H9 (cell line): Measurements from ENCODE around the gene CCDC149. TPM values are rescaled to one million over a fixed set of nuclear protein-coding genes. Genes with fewer than 3 reads are reported as not detected.

ENCODE experiments used
- DNase-seq: peaks from one replicate; pipeline ENCODE4 v3.0.0-alpha.2; 2017
- H2AFZ ChIP-seq: one replicate; pipeline ENCODE4 v1.6.1; 2013; ENCODE audit warnings: mild to moderate bottlenecking, low read length, control low read depth, moderate library complexity
- H2AK5ac ChIP-seq: 2 replicates; pipeline ENCODE4 v1.6.1; 2013; ENCODE audit warnings: low read length, control low read depth, mixed read lengths; ENCODE audit not compliant: insufficient read length
- H2BK120ac ChIP-seq: one replicate; pipeline ENCODE4 v1.6.1; 2013; ENCODE audit warnings: low read depth, mild to moderate bottlenecking, low read length, control low read depth, inconsistent platforms; ENCODE audit not compliant: poor library complexity, severe bottlenecking
- H2BK12ac ChIP-seq: 2 replicates; pipeline ENCODE4 v1.6.1; 2013; ENCODE audit warnings: low read length, control low read depth, mixed read lengths, low read depth; ENCODE audit not compliant: insufficient read length
- H2BK15ac ChIP-seq: 2 replicates; pipeline ENCODE4 v1.6.1; 2013; ENCODE audit warnings: low read depth, low read length, control low read depth
- H2BK20ac ChIP-seq: one replicate; pipeline ENCODE4 v1.6.1; 2013; ENCODE audit warnings: low read depth, mild to moderate bottlenecking, low read length, control low read depth, inconsistent platforms; ENCODE audit not compliant: poor library complexity, severe bottlenecking
- H2BK5ac ChIP-seq: 2 replicates; pipeline ENCODE4 v1.6.1; 2013; ENCODE audit warnings: low read length, control low read depth, mixed read lengths; ENCODE audit not compliant: insufficient read length
- H3K14ac ChIP-seq: 2 replicates; pipeline ENCODE4 v1.6.1; 2013; ENCODE audit warnings: low read length, control low read depth; ENCODE audit not compliant: insufficient read depth
- H3K18ac ChIP-seq: 2 replicates; pipeline ENCODE4 v1.6.1; 2013; ENCODE audit warnings: low read depth, mild to moderate bottlenecking, mixed read lengths, low read length, control low read depth; ENCODE audit not compliant: insufficient read length
- H3K23ac ChIP-seq: 2 replicates; pipeline ENCODE4 v1.6.1; 2013; ENCODE audit warnings: low read length, control low read depth, mixed read lengths, low read depth; ENCODE audit not compliant: insufficient read length
- H3K23me2 ChIP-seq: 2 replicates; pipeline ENCODE4 v1.6.1; 2013; ENCODE audit warnings: low read depth, mild to moderate bottlenecking, mixed read lengths, low read length, control low read depth; ENCODE audit not compliant: insufficient read length, poor library complexity, severe bottlenecking
- H3K27ac ChIP-seq: 2 replicates; pipeline ENCODE4 v1.5.1; 2013; ENCODE audit warnings: low read length, control low read depth, mixed read lengths, low read depth; ENCODE audit not compliant: insufficient read length
- H3K27me3 ChIP-seq: 2 replicates; pipeline ENCODE4 v1.6.1; 2013; ENCODE audit warnings: low read length, control low read depth, inconsistent platforms; ENCODE audit not compliant: insufficient read depth
- H3K4ac ChIP-seq: 2 replicates; pipeline ENCODE4 v1.6.1; 2013; ENCODE audit warnings: low read depth, mild to moderate bottlenecking, control low read depth, inconsistent platforms, low read length, moderate library complexity
- H3K4me1 ChIP-seq: 2 replicates; pipeline ENCODE4 v1.6.1; 2013; ENCODE audit warnings: low read length, control low read depth, inconsistent platforms; ENCODE audit not compliant: insufficient read depth
- H3K4me2 ChIP-seq: 2 replicates; pipeline ENCODE4 v1.6.1; 2013; ENCODE audit warnings: low read length, control low read depth, mixed read lengths; ENCODE audit not compliant: insufficient read length, insufficient read depth
- H3K56ac ChIP-seq: 2 replicates; pipeline ENCODE4 v1.6.1; 2013; ENCODE audit warnings: low read depth, mild to moderate bottlenecking, mixed read lengths, low read length, control low read depth; ENCODE audit not compliant: insufficient read length
- H3K79me1 ChIP-seq: 2 replicates; pipeline ENCODE4 v1.6.1; 2013; ENCODE audit warnings: low read depth, mild to moderate bottlenecking, moderate library complexity, low read length, control low read depth, inconsistent platforms; ENCODE audit not compliant: insufficient read depth, poor library complexity, severe bottlenecking
- H3K79me2 ChIP-seq: 2 replicates; pipeline ENCODE4 v1.6.1; 2013; ENCODE audit warnings: low read length, control low read depth, inconsistent platforms; ENCODE audit not compliant: insufficient read depth
- H3K9ac ChIP-seq: 2 replicates; pipeline ENCODE4 v1.6.1; 2013; ENCODE audit warnings: low read length, control low read depth, mixed read lengths; ENCODE audit not compliant: insufficient read length; ENCODE audit errors: extremely low read depth
- H3K9me3 ChIP-seq: one replicate; pipeline ENCODE4 v1.6.1; 2013; ENCODE audit warnings: low read depth, low read length, inconsistent platforms; ENCODE audit not compliant: control insufficient read depth
- H3T11ph ChIP-seq: one replicate; pipeline ENCODE4 v1.6.1; 2013; ENCODE audit warnings: mild to moderate bottlenecking, low read length, control low read depth, inconsistent platforms
- H4K20me1 ChIP-seq: one replicate; pipeline ENCODE4 v1.6.1; 2013; ENCODE audit not compliant: control insufficient read depth, insufficient read length, insufficient read depth
- H4K5ac ChIP-seq: 2 replicates; pipeline ENCODE4 v1.6.1; 2013; ENCODE audit warnings: low read depth, mild to moderate bottlenecking, mixed read lengths, low read length, control low read depth; ENCODE audit not compliant: insufficient read length
- H4K8ac ChIP-seq: replicated peaks from 2 replicates; pipeline ENCODE4 v1.6.1; 2013; ENCODE audit warnings: low read length, control low read depth, mixed read lengths, low read depth; ENCODE audit not compliant: insufficient read length
- H4K91ac ChIP-seq: 2 replicates; pipeline ENCODE4 v1.6.1; 2013; ENCODE audit warnings: low read depth, mild to moderate bottlenecking, moderate library complexity, mixed read lengths, low read length, control low read depth; ENCODE audit not compliant: insufficient read length
- H3K27ac Mint-ChIP-seq, 3 experiments: 2 replicates in 2 of 3; 3 replicates in 1 of 3; pipeline ENCODE4 v1.8.0; 2020 to 2021; ENCODE audit warnings: mixed read lengths in 3 of 3, mild to moderate bottlenecking in 1 of 3, moderate library complexity in 1 of 3
- H3K27me3 Mint-ChIP-seq: 2 replicates; pipeline ENCODE4 v1.8.0; 2021; ENCODE audit warnings: low read depth, mild to moderate bottlenecking, moderate library complexity, mixed read lengths
- H3K36me3 Mint-ChIP-seq, 3 experiments: 2 replicates in 2 of 3; 3 replicates in 1 of 3; pipeline ENCODE4 v1.8.0; 2020 to 2021; ENCODE audit warnings: low read depth in 3 of 3, mixed read lengths in 3 of 3; ENCODE audit not compliant: insufficient read depth in 1 of 3
- H3K4me1 Mint-ChIP-seq, 2 experiments: 2 replicates each; pipeline ENCODE4 v1.8.0; 2020; ENCODE audit warnings: mixed read lengths in 2 of 2
- H3K4me3 Mint-ChIP-seq, 2 experiments: 2 replicates in 1 of 2; 3 replicates in 1 of 2; pipeline ENCODE4 v1.8.0; 2020 to 2021; ENCODE audit warnings: mild to moderate bottlenecking in 2 of 2, mixed read lengths in 2 of 2, moderate library complexity in 1 of 2
- H3K9me3 Mint-ChIP-seq, 2 experiments: 2 replicates in 1 of 2; 3 replicates in 1 of 2; pipeline ENCODE4 v1.8.0; 2020; ENCODE audit warnings: mild to moderate bottlenecking in 2 of 2, mixed read lengths in 2 of 2, moderate library complexity in 1 of 2
- CTCF ChIP-seq: fragments of 200-600 bp; sonication (generic); conservative IDR thresholded peaks from 3 replicates; pipeline ENCODE4 v1.8.0; 2021; ENCODE audit warnings: antibody characterized with exemption, mild to moderate bottlenecking
- WGBS: extraction: QIAGEN DNeasy Blood & Tissue Kit; methylation state at CpG from one replicate; pipeline ENCODE4 v1.1.7; 2013; ENCODE audit warnings: missing lambda C conversion rate, low lambda C conversion rate, mixed read lengths; ENCODE audit not compliant: insufficient read length; ENCODE audit errors: extremely low coverage; 5-methylcytosine and 5-hydroxymethylcytosine counted together
- total RNA-seq: library from RNA; stranded (reverse); gene quantifications from 2 replicates; pipeline ENCODE4 v1.2.1, GENCODE V29; 2021

Gene CCDC149
- total RNA-seq, 1 experiment from 2014 or later = 4.5 TPM

- Histone ChIP-seq H3K4ac (no peak overlapping the region), H3K23ac (no peak overlapping the region), H3K9me3 (no peaks in the 10 kb centered on the region), H3K27ac (no peak overlapping the region), H3K14ac (no peak overlapping the region), H3K23me2 (no peaks in the 10 kb centered on the region), H2BK20ac (no peak overlapping the region), H3K27me3 (no peaks in the 10 kb centered on the region), H3K56ac (no peak overlapping the region), H2BK12ac (no peak overlapping the region), H4K20me1 (no peaks in the 10 kb centered on the region), H2BK120ac (no peak overlapping the region), H3K4me1 (peaks cover 3% of the 10 kb centered on the region; the same call in 1 of the 2 replicates), H2AFZ (no peak overlapping the region), H4K5ac (no peak overlapping the region), H3K9ac (no peak overlapping the region), H3K4me2 (no peak overlapping the region), H3K18ac (no peak overlapping the region), H2AK5ac (no peak overlapping the region), H4K91ac (no peak overlapping the region), H3T11ph (no peak overlapping the region), H4K8ac (no peak overlapping the region), H3K79me2 (no peaks in the 10 kb centered on the region), H3K79me1 (no peaks in the 10 kb centered on the region), H2BK15ac (no peak overlapping the region), H2BK5ac (no peak overlapping the region)
- no peak for DNase-seq
- no CpG with 5 or more reads among the region's 2 CpGs for WGBS
- no peak for TF ChIP-seq CTCF
- peaks cover 3 to 7% of the 10 kb centered on the region in 2 experiments; a peak in 3 of 5 replicates for H3K9me3 Mint-ChIP-seq
- no peak overlapping the region for H3K4me3 Mint-ChIP-seq
- peaks cover 21% of the 10 kb centered on the region for H3K27me3 Mint-ChIP-seq
- peaks cover 15 to 22% of the 10 kb centered on the region in 2 experiments for H3K4me1 Mint-ChIP-seq
- H3K36me3 Mint-ChIP-seq = peaks cover 0 to 10% (median 0%) of the 10 kb centered on the region in 3 experiments; a peak in 2 of 7 replicates
- no peak overlapping the region; a peak in 1 of 7 replicates for H3K27ac Mint-ChIP-seq
These were observed 15.9 kb upstream of the CCDC149 start for GRCh38 chr4:24928708-24929107.
